ENCODE measurements around the gene SCN5A. TPM values are rescaled to one million over a fixed set of nuclear protein-coding genes. Genes with fewer than 3 reads are reported as not detected.
A peak's percentile ranks its signal among the peaks of the same experiment; 100 is the strongest.

Gene SCN5A
- total RNA-seq, 2 donors from 2014 or later, result 0.18 to 0.66 TPM

DNA sequence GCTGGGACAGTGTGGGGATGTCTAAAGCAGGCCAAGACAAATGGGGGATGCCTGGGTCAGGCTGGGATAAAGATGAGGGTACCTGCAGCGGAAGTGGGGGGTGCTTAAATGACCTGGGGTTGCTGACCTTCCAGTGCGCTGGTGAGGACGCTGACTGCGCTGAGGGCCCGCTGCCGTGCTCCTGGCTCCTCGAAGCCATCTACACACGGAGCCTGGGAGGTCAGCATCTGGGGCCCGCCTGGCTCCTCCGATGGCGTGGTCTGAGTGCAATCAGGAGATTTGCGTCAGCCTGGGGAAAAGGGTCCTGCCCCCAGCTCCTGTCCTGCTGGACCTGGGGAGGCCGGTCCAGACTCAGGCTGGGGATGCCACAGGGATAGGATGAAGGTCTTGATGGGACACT is 50.7 kb downstream of the SCN5A start:
- DNase-seq (ENCODE audit: low spot score in 2 of 2), result no peak
- no peak for ATAC-seq
- Mint-ChIP-seq H3K36me3 (no peaks in the 10 kb centered on the region), H3K27ac (no peak overlapping the region), H3K9me3 (no peaks in the 10 kb centered on the region)

DNA sequence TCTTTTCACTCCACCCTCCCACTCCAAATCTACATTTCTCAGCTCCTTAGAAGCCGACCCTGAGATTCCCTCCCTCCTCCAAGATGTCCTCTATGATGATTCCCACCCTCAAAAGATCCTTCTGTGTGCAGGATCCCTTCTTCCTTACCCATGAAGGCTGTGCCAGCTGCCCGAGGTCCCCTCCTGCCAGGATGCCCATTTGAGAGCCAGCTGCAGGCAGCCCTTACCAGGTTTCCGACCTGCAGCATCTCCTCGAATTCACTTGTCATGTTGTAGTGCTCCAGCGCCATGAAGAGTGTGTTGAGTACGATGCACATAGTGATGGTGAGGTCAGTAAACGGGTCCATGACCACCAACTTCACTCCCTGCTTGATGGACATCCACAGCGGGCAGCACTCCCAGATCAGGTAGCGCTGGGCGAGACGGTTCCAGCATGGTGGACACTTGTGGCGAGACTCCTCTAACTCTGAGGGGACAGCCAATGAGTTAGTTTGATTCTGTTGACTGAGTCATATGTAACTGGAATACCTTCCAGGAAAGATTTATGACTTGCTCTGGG is 51.9 kb downstream of the SCN5A start:
- no peak for ATAC-seq

DNA sequence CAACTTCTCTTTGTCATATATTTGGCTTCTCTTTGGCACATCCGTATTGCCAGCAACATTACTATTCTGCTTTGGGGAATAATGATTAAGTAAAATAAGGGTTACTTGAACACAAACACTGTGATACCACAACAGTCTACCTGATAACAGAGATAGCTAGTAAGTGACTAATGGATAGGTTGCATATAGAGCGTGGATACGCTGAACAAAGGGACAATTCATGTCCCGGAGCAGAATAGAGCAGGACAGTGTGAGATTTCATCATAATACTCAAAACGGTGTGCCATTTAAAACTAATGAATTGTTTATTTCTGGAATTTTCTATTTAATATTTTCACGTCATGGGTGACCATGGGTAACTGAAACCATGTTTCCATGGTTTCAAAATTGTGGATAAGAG is 54.1 kb downstream of the SCN5A start:
- ATAC-seq (no peak), DNase-seq (ENCODE audit: low spot score in 2 of 2) (no peak)
- no peaks in the 10 kb centered on the region for H3K36me3 Mint-ChIP-seq
- H3K27ac Mint-ChIP-seq, result no peak overlapping the region
- no peaks in the 10 kb centered on the region for H3K9me3 Mint-ChIP-seq

More for the DNA sequence above, 51.9 kb downstream of the SCN5A start:
- Mint-ChIP-seq H3K36me3 (no peaks in the 10 kb centered on the region), H3K27ac (no peak overlapping the region), H3K9me3 (no peaks in the 10 kb centered on the region)
- no peak for DNase-seq (ENCODE audit: low spot score in 2 of 2)

GRCh38 chr3:38590521-38590920 is 59.0 kb downstream of the SCN5A start:
- H3K27ac Mint-ChIP-seq, result no peak overlapping the region
- H3K36me3 Mint-ChIP-seq, result no peaks in the 10 kb centered on the region
- DNase-seq (ENCODE audit: low spot score in 2 of 2) (no peak), ATAC-seq (no peak)
- no peaks in the 10 kb centered on the region for H3K9me3 Mint-ChIP-seq

DNA sequence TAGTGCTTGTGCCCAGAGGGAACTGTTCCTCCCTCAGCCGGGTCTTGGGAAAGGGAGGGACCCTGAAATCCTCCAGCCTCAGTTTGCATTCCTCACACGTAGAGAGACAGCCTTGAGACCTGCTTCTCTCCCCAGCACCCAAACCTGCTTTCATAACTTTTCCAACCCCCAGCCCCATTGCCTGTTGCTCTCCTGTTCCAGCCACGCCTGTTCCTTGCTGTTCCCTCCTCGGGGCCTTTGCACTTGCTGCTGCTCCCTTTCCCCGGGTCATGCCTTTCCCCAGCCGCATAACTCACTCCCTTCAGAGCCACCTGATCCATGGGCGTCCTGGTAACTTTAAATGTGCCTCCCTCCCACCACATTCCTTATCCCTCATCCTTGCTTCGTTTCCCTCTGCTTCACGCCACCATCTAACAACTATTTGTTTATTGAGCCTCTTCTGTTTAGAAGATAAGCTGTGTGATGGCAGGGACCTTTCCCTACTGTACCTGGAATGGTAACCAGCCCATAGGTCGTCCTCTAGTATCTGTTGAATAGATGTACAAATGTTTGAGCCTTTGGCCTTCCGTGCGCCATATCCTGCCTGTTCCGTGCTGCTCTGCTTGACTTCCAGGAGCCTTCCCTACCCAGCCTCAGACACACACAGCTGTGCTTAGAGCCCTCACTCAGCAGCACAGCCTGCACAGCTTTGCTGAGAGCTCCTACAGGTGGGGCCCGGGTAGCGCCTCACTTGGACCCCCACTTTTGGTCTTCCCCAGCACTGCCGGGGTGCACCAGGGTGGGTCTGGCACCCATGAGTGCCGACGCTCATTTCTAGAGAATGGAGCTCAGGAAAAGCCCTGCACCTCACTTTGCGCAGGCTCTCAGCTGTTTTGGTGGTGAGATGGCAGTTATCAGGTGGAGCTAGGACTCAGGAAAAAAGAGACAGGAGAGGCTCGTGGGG is 60.2 kb downstream of the SCN5A start:
- DNase-seq (ENCODE audit: low spot score in 2 of 2) (no peak), ATAC-seq (no peak)
- no peaks in the 10 kb centered on the region for H3K36me3 Mint-ChIP-seq
- H3K9me3 Mint-ChIP-seq, result no peaks in the 10 kb centered on the region
- peak overlapping the region in 1 of 2 donors; percentile 41 for H3K27ac Mint-ChIP-seq

GRCh38 chr3:38588371-38588971 is 61.0 kb downstream of the SCN5A start:
- no peaks in the 10 kb centered on the region for H3K36me3 Mint-ChIP-seq
- DNase-seq (ENCODE audit: low spot score in 2 of 2) (no peak), ATAC-seq (no peak)
- no peaks in the 10 kb centered on the region for H3K9me3 Mint-ChIP-seq
- H3K27ac Mint-ChIP-seq, result peak overlapping the region in 1 of 2 donors; percentile 17

- H3K36me3 Mint-ChIP-seq, result no peaks in the 10 kb centered on the region
- ATAC-seq (no peak), DNase-seq (ENCODE audit: low spot score in 2 of 2) (no peak)
- no peaks in the 10 kb centered on the region for H3K9me3 Mint-ChIP-seq
- H3K27ac Mint-ChIP-seq, result no peak overlapping the region
These were observed 61.8 kb downstream of the SCN5A start for GRCh38 chr3:38587548-38588131.

DNA sequence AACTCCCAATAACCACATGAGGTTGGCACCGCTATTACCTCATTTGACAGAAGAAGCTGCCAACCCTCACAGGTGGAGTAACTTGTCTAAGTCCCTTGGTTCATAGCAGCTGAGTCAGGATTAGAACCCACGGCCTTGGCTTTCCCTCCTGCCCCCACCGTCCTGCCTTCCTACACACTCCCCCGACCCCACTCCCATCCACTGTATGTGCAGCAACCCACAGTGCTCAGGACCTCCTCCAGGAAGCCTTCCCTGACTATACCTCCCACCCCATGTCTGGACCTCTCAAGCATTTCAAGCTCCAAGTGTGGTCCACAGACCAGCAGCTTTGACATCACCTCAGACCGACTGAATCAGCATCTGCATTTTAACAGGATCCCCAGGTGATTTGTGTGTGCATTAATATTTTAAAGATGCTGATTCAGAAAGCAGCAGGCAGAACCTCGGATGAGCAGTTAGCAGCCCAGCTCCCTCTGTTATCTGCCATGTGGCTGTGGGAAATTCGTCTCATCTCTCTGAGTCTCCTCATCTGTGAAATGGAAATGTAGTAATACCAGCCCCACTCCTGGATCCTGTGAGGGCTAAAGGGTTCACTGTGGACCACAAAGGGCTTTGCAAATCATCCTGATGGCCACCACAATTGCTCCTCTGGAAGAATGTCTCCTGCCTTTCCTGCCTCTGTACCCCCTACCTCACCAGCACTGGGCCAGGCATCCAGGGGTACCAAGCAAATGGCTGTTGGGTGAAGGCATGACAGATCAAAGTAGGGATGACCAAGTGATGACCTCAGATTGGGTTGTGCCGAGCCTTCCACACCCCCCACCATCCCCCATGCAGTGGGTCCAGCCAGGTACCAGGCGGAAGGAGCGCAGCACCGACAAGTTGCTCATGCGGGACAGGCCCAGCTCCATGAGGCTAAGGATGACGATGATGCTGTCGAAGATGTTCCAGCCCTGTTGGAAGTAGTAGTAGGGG is 62.7 kb downstream of the SCN5A start:
- H3K9me3 Mint-ChIP-seq, result no peaks in the 10 kb centered on the region
- ATAC-seq, result no peak
- DNase-seq (ENCODE audit: low spot score in 2 of 2), result no peak
- H3K27ac Mint-ChIP-seq, result no peak overlapping the region
- H3K36me3 Mint-ChIP-seq, result no peaks in the 10 kb centered on the region

GRCh38 chr3:38585791-38586420 is 63.6 kb downstream of the SCN5A start:
- no peak overlapping the region for H3K27ac Mint-ChIP-seq
- H3K36me3 Mint-ChIP-seq, result no peaks in the 10 kb centered on the region
- ATAC-seq (no peak), DNase-seq (ENCODE audit: low spot score in 2 of 2) (no peak)
- no peaks in the 10 kb centered on the region for H3K9me3 Mint-ChIP-seq

- Mint-ChIP-seq H3K9me3 (no peaks in the 10 kb centered on the region), H3K36me3 (no peaks in the 10 kb centered on the region), H3K27ac (no peak overlapping the region)
- ATAC-seq (no peak), DNase-seq (ENCODE audit: low spot score in 2 of 2) (no peak)
These were observed 65.8 kb downstream of the SCN5A start for GRCh38 chr3:38583688-38584087.

DNA sequence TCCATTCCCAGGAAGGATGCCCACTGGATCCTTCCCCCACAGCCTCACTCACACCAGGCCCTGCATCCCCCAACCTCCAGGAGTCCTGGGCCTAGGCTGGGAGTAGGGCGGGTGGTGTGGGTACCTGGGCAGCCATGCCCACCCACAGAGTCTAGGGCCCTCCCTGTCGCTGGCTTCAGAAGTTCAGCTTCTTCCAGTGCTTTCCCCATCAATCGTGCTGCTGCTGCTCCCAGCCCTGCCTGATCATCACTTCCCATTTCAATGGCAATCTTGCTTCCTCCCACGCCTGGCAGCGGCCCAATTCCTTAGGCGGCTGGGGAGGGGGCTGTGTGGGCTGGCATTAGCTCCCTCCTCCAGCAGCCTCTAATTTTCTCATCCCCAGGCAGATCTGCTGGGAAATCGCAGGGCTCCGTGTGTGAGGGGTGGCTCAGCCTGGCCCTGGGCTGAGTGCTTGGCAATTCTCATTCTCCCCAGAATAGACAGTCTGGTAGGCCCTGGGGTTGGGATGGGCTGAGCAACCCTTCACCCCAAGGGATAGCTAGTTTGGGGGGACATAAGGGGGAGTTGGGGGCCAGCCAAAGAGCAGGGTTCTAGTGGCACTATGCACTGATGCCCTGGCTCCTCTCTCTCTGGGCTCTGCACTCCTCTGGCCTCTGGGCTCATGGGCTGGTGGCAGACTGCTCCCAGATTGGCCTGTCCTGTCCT is 66.4 kb downstream of the SCN5A start:
- ATAC-seq, result no peak
- Mint-ChIP-seq H3K27ac (no peak overlapping the region), H3K36me3 (no peaks in the 10 kb centered on the region), H3K9me3 (no peaks in the 10 kb centered on the region)
- no peak for DNase-seq (ENCODE audit: low spot score in 2 of 2)

DNA sequence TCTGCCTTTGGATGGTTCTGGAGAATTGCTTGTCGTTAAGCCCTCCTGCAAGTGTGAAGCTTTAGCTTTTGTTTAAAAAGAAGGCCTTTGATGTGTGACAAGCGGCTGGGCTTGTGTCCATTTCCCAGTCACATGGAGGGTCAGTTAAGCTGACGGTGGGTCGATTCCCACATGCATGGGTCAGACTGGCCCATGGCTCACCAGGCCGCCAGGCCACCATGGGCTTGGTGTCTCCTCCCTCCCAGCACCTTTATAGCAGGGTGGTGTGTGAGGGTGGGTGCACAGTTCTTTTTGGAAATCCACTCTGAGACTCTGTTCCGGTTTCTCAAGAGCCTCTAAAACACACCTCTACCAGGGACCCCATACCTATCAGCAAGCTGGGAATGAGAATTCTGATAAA is 67.2 kb downstream of the SCN5A start:
- DNase-seq (ENCODE audit: low spot score in 2 of 2) (no peak), ATAC-seq (no peak)
- H3K9me3 Mint-ChIP-seq, result no peaks in the 10 kb centered on the region
- no peak overlapping the region for H3K27ac Mint-ChIP-seq
- H3K36me3 Mint-ChIP-seq, result no peaks in the 10 kb centered on the region

DNA sequence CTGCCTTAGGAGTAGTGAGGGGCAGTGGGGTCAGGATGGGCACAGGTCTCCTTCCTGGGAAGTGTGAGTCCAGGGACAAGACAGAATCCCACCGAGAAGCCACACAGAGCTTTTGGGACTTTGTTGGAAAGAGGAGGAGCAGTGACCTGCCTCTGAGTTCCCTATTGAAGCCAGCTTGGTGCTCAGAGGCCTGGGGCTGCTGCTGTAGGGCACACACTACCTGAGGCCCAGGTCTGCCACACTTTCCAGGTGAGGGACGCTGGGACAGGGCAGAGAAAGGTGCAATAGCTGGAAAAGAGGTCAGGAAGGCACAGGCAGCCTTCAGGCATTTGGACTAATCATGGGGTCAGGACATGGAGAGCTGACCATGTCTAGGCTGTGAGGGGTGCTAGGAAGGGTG is 67.7 kb downstream of the SCN5A start:
- ATAC-seq, result no peak
- no peak for DNase-seq (ENCODE audit: low spot score in 2 of 2)
- no peaks in the 10 kb centered on the region for H3K9me3 Mint-ChIP-seq

GRCh38 chr3:38580450-38581382 is 68.8 kb downstream of the SCN5A start:
- Mint-ChIP-seq H3K36me3 (no peaks in the 10 kb centered on the region), H3K9me3 (no peaks in the 10 kb centered on the region), H3K27ac (no peak overlapping the region)
- DNase-seq (ENCODE audit: low spot score in 2 of 2) (no peak), ATAC-seq (no peak)

More for the DNA sequence above, 67.7 kb downstream of the SCN5A start:
- Mint-ChIP-seq H3K27ac (peak overlapping the region in 1 of 2 donors; percentile 26), H3K36me3 (no peaks in the 10 kb centered on the region)

Measured in activated naive CD4-positive, alpha-beta T cell treated with anti-CD3 and anti-CD28 coated beads, Interleukin-2, amount 50 U/mL, for 72 hours (primary cell).